ENCODE measurements around the gene IST1. TPM values are rescaled to one million over a fixed set of nuclear protein-coding genes. Genes with fewer than 3 reads are reported as not detected.

The IST1 gene
- total RNA-seq, 2 experiments from 2014 or later = 180 to 191 TPM

DNA sequence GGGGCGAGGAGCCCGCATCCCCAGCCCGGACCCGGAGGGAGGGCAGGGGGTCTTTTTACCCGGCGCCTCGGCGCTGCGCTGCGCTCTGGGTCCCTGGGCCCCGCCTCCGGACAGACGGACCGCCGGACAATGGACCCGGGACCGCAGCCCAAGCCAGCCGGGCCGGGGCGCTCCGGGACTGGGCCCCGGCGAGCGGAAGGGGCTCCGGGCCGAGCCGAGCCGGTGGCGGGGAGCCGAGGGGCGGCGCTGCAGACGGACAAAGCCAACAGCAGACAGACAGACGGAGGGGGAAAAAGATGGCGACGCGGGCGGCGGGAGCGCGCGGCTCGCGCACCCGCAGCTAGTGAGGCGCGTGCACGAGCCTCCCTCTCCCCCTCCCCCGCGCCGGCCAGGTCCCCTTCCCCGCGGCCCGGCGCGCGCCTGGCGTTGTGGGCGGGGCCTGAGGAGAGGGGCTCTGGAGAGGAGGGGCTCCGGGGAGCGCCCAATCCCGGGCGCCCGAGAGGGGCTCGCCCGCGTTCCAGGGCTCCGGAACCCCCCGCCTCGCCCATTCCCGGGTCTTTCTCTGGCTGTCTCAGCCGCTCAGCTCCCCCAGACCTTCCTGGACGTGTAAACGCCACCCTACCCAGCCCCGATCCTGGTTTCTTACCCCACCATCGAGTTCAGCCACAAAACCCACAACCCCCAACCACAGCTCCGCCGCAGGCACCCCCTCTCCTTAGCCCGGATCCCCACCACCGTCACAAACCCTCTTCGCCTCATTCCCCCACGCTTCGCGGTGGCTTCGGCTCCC lies 11.3 kb upstream of the IST1 start, which contains the start of gene ZNF821:
TSS of gene ZNF821 (minus strand) at position 334 of the 790 bp plus-strand sequence. CDS start 4,236 bp downstream, outside the sequence.
- DNase-seq = peak; percentile 69
- Mint-ChIP-seq H3K27ac (peak within 1 kb of the TSS; percentile 95), H3K9me3 (no peaks in the 10 kb centered on the region), H3K4me1 (peaks cover 51% of the 10 kb centered on the region), H3K27me3 (peaks cover 15% of the 10 kb centered on the region), H3K36me3 (ENCODE audit: low read depth) (peaks cover 18% of the 10 kb centered on the region), H3K4me3 (peak within 1 kb of the TSS; percentile 96)
- ChIA-PET CTCF (interaction anchor here (0.6 to 4.2 kb wide), 22 partner anchors 10 to 215 kb away, joined by 3 to 55 read pairs (median 4); partner anchors contain the start of genes AP1G1 and IST1), POLR2A (interaction anchor here (1.6 kb wide), 1 partner anchor 75 kb away, joined by 3 read pairs; the partner anchor contains the start of gene AP1G1)

DNA sequence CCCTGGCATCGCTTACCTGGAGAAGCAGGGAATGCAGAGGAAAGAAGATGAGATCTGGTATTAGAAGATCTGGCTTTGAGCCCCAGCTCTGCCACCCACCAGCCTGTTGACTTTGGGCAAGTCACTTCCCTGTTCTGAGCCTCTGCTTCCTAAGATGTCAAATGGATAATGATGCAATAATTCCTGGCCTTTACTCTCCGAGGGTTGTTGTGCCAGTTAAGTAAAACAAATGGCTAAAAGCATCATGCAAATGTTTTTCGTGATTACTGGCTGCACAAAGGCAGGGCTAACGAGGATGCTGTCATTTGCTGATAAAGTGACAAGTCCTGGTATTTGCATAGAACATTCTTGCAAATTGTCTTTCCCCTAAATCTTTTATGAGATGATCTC lies 10.1 kb upstream of the IST1 start:
- H3K27ac Mint-ChIP-seq = peak overlapping the region; percentile 68
- H3K4me1 Mint-ChIP-seq = peaks cover 42% of the 10 kb centered on the region
- peaks cover 5% of the 10 kb centered on the region for H3K36me3 Mint-ChIP-seq (ENCODE audit: low read depth)
- no peaks in the 10 kb centered on the region for H3K9me3 Mint-ChIP-seq
- CTCF ChIA-PET = interaction anchor here (0.6 to 1.4 kb wide), 5 partner anchors 11 to 77 kb away, joined by 3 to 5 read pairs (median 3); partner anchors contain the start of gene AP1G1
- POLR2A ChIA-PET = no interaction called here
- H3K27me3 Mint-ChIP-seq = peaks cover 15% of the 10 kb centered on the region
- DNase-seq = no peak
- peak overlapping the region; percentile 96 for H3K4me3 Mint-ChIP-seq

DNA sequence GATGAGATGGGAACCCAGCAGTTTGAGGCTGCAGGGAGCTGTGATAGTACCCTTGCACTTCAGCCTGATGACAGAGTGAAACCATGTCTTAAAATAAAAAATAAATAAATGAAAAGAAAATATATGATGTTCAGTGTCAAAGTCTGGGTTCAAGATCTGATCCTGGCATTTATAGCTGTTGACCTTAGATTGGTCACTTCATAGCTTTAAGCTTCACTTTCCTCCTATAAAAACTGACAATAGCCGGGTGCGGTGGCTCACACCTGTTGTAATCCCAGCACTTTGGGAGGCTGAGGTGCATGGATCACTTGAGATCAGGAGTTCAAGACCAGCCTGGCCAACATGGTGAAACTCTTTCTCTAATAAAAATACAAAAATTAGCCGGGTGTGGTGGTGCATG lies 6.2 kb upstream of the IST1 start:
- Mint-ChIP-seq H3K4me1 (peaks cover 24% of the 10 kb centered on the region), H3K27ac (no peak overlapping the region), H3K27me3 (peaks cover 15% of the 10 kb centered on the region), H3K4me3 (no peak overlapping the region), H3K36me3 (ENCODE audit: low read depth) (no peaks in the 10 kb centered on the region), H3K9me3 (no peaks in the 10 kb centered on the region)
- no peak for DNase-seq
- ChIA-PET CTCF (interaction anchor here (0.6 kb wide), 1 partner anchor 51 kb away, joined by 3 read pairs; no protein-coding TSS in a partner anchor), POLR2A (no interaction called here)

DNA sequence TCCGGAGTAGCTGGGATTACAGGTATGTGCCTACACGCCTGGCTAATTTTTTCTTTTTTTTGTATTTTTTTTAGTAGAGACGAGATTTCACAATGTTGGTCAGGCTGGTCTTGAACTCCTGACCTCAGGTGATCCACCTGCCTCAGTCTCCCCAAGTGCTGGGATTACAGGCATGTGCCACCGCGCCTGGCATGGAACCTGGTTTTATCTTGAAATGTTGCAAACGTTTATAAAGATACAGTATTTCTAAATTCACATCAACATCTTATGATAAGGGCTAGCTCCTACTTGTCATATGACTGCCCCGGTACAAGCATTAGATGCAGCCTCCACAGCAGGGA lies 1.5 kb upstream of the IST1 start:
- Mint-ChIP-seq H3K27ac (peak overlapping the region; percentile 95), H3K9me3 (no peaks in the 10 kb centered on the region), H3K4me1 (peaks cover 24% of the 10 kb centered on the region), H3K27me3 (no peaks in the 10 kb centered on the region), H3K4me3 (peak overlapping the region; percentile 93), H3K36me3 (ENCODE audit: low read depth) (peaks cover 10% of the 10 kb centered on the region)
- ChIA-PET POLR2A (no interaction called here), CTCF (interaction anchor here (0.7 to 9.2 kb wide), 3 partner anchors 11 to 192 kb away, joined by 4 to 55 read pairs (median 6); partner anchors contain the start of gene ZNF821)
- no peak for DNase-seq

DNA sequence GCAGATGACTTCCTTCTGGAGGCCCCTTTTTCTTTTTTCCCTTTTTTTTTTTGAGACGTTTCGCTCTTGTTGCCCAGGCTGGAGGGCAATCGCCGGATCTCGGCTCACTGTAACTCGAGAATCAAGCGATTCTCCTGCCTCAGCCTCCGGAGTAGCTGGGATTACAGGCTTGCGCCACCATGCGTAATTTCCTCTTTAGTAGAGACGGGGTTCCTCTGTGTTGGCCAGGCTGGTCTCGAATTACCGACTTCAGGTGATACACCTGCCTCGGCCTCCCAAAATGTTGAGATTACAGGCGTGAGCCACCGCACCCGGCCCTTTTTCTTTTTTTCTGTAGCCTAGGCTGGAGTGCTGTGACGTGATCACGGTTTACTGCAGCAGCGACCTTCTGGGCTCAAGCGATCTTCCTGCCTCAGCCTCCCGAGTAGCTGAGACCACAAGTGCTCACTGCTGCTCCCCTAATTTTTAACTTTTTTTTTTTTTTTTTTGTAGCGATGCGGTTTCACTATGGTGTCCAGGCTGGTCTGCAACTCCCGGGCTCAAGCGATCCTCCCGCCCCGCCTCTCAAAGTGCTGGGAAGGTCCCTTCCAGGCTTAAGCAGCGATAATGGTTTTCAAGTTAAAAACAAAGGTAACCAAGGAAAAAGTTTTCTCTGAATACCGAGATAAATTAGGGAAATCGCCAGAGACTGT lies 956 bp upstream of the IST1 start:
- peak overlapping the region; percentile 93 for H3K4me3 Mint-ChIP-seq
- peaks cover 28% of the 10 kb centered on the region for H3K4me1 Mint-ChIP-seq
- ChIA-PET POLR2A (interaction anchor here (0.6 to 0.9 kb wide), 2 partner anchors 63 to 85 kb away, joined by 3 to 4 read pairs; partner anchors contain the start of gene AP1G1), CTCF (interaction anchor here (0.7 to 9.2 kb wide), 3 partner anchors 12 to 192 kb away, joined by 4 to 55 read pairs (median 6); partner anchors contain the start of gene ZNF821)
- H3K27me3 Mint-ChIP-seq = no peaks in the 10 kb centered on the region
- H3K36me3 Mint-ChIP-seq (ENCODE audit: low read depth) = peaks cover 12% of the 10 kb centered on the region
- DNase-seq = peak; percentile 43
- peak overlapping the region; percentile 95 for H3K27ac Mint-ChIP-seq
- H3K9me3 Mint-ChIP-seq = no peaks in the 10 kb centered on the region

DNA sequence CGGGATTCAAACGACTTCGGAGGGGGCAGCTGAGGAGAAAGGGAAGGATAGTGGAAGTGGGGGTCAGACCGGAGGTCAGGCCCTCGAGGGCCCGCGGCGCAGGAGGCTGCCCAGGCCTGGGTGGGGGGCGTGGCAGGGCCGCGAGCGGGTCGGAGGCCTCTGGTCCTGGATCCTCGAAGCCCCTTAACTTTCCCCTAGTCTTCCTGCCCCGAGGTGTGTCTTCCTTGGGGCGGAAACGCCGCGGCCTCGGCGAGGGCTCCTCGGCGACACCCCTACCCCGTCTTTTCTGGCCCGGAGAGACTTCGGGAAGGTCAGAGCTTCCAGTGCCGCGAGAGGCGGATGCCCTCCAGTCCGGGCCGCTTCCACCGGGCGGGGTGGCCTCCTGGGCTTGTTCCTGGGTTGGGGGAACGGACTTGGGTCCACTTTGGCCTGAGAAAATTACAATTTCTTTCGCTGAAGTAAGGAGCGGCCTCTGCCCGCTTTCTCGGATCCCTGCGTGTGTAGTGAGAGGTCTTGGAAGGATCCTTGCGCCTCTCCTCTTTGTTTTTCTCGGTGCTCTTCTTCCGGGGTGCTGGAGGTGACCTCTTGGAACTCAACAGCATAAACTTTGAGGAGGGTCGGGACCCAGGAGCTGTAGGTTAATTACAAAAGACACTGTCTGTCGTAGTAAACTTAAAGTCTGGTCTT lies 491 bp downstream of the IST1 start:
- Mint-ChIP-seq H3K4me1 (peaks cover 31% of the 10 kb centered on the region), H3K27me3 (no peaks in the 10 kb centered on the region), H3K4me3 (peak overlapping the region; percentile 93), H3K36me3 (ENCODE audit: low read depth) (peaks cover 15% of the 10 kb centered on the region), H3K9me3 (no peaks in the 10 kb centered on the region), H3K27ac (peak overlapping the region; percentile 95)
- POLR2A ChIA-PET = interaction anchor here (0.9 kb wide), 1 partner anchor 87 kb away, joined by 4 read pairs; the partner anchor contains the start of gene AP1G1
- CTCF ChIA-PET = interaction anchor here (0.6 to 9.2 kb wide), 3 partner anchors 13 to 198 kb away, joined by 3 to 55 read pairs (median 3); partner anchors contain the start of gene ZNF821
- DNase-seq = peak; percentile 40

DNA sequence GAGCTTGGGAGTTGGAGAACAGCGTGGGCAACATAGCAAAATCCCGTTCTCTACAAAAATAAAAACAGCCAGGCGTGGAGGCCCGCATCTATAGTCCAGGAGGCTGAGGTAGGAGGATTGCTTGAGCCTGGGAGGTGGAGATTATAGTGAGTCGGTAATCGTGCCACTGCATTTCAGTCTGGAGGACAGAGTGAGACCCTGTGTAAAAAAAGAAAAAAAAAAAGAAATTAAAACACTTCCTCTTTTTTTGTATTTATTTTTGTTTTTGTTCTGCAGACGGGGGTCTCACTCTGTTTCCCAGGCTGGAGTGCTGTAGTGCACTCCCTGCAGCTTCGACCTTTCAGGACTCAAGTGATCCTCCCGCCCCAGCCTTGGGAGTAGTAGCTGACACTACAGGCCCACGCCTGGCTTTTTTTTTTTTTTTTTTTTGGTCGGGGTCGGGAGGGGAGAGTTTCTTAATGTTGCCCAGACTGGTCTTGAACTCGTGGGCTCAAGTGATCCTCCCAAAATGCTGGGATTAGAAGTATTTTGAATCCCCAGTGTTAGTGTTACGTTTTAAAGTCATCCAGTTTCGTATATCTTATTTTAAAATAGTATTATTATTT lies 1.5 kb downstream of the IST1 start:
- peaks cover 20% of the 10 kb centered on the region for H3K36me3 Mint-ChIP-seq (ENCODE audit: low read depth)
- H3K4me1 Mint-ChIP-seq = peaks cover 32% of the 10 kb centered on the region
- H3K27ac Mint-ChIP-seq = peak overlapping the region; percentile 67
- ChIA-PET CTCF (interaction anchor here (9.2 kb wide), 1 partner anchor 14 kb away, joined by 55 read pairs; the partner anchor contains the start of gene ZNF821), POLR2A (interaction anchor here (0.6 kb wide), 2 partner anchors 53 to 161 kb away, joined by 3 read pairs; no protein-coding TSS in a partner anchor)
- H3K4me3 Mint-ChIP-seq = peak overlapping the region; percentile 93
- no peaks in the 10 kb centered on the region for H3K27me3 Mint-ChIP-seq
- no peaks in the 10 kb centered on the region for H3K9me3 Mint-ChIP-seq
- no peak for DNase-seq

DNA sequence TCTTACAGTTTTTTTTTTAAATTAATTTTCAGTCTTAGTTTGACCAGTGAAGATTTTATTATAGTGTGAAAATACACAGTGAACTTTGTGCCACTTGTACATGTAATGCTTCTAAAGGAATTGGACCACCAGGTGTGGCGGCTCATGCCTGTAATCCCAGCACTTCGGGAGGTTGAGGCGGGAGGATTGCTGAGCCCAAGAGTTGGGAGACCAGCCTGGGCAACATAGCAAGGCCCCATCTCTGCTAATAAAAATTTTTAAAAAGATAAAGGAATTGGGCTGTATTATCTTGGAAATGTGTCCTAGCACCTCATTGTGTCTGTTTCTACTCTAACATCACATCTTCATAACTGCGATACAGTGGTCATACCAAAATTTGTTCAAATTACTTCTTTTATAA lies 3.8 kb downstream of the IST1 start:
- no peak for DNase-seq
- Mint-ChIP-seq H3K4me1 (peaks cover 41% of the 10 kb centered on the region), H3K4me3 (no peak overlapping the region), H3K27ac (no peak overlapping the region), H3K36me3 (ENCODE audit: low read depth) (peaks cover 28% of the 10 kb centered on the region), H3K27me3 (no peaks in the 10 kb centered on the region), H3K9me3 (no peaks in the 10 kb centered on the region)
- CTCF ChIA-PET = interaction anchor here (0.6 to 9.2 kb wide), 2 partner anchors 16 to 1297 kb away, joined by 3 to 55 read pairs; partner anchors contain the start of gene ZNF821
- POLR2A ChIA-PET = no interaction called here

DNA sequence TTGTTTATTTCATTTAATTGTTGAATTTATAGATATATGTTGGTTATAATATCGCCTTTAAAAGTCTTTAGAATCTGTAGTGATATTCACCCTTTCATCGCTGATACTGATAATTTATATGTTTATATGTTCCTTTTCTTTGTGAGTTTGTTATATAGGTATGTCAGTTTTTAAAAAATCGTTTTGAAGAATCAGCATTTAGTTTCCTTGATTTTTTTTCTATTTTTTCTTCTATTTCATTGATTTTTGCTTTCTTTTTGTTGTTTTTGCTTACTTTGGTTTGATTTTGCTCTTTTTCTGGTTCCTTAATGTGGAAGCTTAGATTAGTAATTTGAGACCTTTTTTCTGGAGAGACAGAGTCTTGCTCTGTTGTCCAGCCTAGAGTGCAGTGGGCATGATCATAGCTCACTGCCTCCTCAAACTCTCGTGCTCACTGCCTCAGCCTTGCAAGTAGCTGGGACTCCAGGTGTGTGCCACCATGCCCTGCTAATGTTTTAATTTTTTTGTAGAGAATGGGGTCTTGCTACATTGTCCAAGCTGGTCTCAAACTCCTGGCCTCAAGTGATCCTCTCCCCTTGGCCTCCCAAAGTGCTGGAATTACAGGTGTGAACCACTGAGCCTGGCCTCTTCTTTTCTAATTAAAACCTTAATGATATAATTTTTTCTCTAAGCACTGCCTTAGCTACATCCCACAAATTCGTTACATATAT lies 7.5 kb downstream of the IST1 start:
- Mint-ChIP-seq H3K36me3 (ENCODE audit: low read depth) (peaks cover 23% of the 10 kb centered on the region), H3K27me3 (no peaks in the 10 kb centered on the region), H3K4me3 (no peak overlapping the region), H3K9me3 (no peaks in the 10 kb centered on the region), H3K27ac (no peak overlapping the region), H3K4me1 (peaks cover 61% of the 10 kb centered on the region)
- ChIA-PET POLR2A (interaction anchor here (0.6 kb wide), 1 partner anchor 29 kb away, joined by 3 read pairs; no protein-coding TSS in a partner anchor), CTCF (interaction anchor here (0.6 to 1.6 kb wide), 7 partner anchors 10 to 118 kb away, joined by 3 to 8 read pairs (median 3); no protein-coding TSS in a partner anchor)
- no peak for DNase-seq

DNA sequence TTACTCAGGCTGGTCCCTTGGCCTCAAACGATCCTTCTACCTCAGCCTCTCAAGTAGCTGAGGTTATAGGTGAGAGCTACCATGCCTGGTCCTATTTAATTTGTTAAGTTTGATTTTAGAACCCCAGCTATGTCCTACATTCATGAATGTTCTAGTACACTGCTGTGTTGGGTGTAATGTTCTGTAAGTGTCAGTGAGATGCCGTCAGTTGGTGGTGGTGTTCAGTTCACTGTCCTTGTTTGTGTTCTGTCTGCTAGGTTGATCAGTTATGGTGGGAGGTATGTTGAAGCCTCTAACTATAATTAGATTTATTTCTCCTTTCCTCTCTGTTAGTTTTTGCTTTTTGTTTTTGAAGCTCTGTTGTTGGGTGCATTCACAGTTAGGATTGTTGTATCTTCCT lies 8.3 kb downstream of the IST1 start:
- no peak overlapping the region for H3K4me3 Mint-ChIP-seq
- POLR2A ChIA-PET = no interaction called here

DNA sequence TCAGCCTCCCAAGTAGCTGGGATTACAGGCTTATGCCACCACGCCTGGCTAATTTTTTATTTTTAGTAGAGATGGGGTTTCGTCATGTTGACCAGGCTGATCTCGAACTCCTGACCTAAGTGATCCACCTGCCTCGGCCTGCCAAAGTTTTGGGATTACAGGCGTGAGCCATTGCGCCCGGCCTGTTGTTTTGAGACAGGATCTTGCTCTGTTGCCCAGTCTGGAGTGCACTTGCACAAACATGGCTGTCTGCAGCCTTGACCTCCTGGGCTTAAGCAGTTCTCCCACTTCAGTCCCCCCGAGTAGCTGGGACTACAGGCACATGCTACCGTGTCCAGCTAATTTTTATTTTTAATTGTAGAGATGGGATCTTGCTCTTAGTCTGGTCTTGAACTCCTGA lies 8.9 kb downstream of the IST1 start:
- DNase-seq = no peak
- Mint-ChIP-seq H3K9me3 (no peaks in the 10 kb centered on the region), H3K27me3 (no peaks in the 10 kb centered on the region), H3K4me1 (peaks cover 60% of the 10 kb centered on the region), H3K4me3 (no peak overlapping the region), H3K36me3 (ENCODE audit: low read depth) (peaks cover 21% of the 10 kb centered on the region), H3K27ac (no peak overlapping the region)
- ChIA-PET POLR2A (no interaction called here), CTCF (interaction anchor here (0.7 to 1.6 kb wide), 4 partner anchors 13 to 64 kb away, joined by 3 to 8 read pairs (median 4); no protein-coding TSS in a partner anchor)

More for the DNA sequence above, 8.3 kb downstream of the IST1 start:
- peaks cover 23% of the 10 kb centered on the region for H3K36me3 Mint-ChIP-seq (ENCODE audit: low read depth)
- H3K27ac Mint-ChIP-seq = no peak overlapping the region
- no peaks in the 10 kb centered on the region for H3K9me3 Mint-ChIP-seq
- CTCF ChIA-PET = interaction anchor here (0.6 to 1.6 kb wide), 6 partner anchors 11 to 119 kb away, joined by 3 to 8 read pairs (median 4); no protein-coding TSS in a partner anchor
- peaks cover 61% of the 10 kb centered on the region for H3K4me1 Mint-ChIP-seq
- no peak for DNase-seq
- no peaks in the 10 kb centered on the region for H3K27me3 Mint-ChIP-seq
